DOHH2 (cell line): ENCODE data around the gene MBOAT1.

Experiments used
- EZH2phosphoT487 ChIP-seq: fragments of 200-600 bp; sonication (generic); IDR thresholded peaks from 2 replicates; pipeline ENCODE4 v1.6.1; 2017; ENCODE audit warnings: borderline replicate concordance, mild to moderate bottlenecking, antibody characterized with exemption, low read length, moderate library complexity, mixed read lengths
- TF ChIP-seq, protein P1 (sequence below): fragments of 200-600 bp; sonication (generic); IDR thresholded peaks from one replicate; pipeline ENCODE4 v1.5.1; 2014; ENCODE audit warnings: antibody characterized with exemption, mild to moderate bottlenecking, low read depth, low read length; ENCODE audit not compliant: poor library complexity, severe bottlenecking

DNA sequence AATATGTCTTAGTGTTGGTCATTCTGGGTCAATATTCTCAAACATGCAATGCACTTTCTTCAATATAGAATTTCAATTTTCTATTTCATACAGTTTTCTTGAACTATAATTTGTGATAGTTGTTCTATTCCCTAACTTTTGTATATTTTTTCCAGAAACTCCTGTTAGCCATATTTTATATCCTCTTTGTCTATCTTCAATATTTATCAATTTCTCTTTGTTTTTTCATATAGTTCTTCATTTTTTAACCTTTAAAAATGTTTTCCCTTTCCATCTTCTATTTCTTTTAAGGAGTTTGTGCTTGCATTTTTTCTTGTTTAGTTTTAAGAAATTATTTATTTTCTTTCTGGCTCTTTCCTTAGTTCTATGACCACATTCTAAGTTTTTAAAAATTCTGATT is 42.0 kb upstream of the MBOAT1 start:
- TF ChIP-seq, protein P1, sequence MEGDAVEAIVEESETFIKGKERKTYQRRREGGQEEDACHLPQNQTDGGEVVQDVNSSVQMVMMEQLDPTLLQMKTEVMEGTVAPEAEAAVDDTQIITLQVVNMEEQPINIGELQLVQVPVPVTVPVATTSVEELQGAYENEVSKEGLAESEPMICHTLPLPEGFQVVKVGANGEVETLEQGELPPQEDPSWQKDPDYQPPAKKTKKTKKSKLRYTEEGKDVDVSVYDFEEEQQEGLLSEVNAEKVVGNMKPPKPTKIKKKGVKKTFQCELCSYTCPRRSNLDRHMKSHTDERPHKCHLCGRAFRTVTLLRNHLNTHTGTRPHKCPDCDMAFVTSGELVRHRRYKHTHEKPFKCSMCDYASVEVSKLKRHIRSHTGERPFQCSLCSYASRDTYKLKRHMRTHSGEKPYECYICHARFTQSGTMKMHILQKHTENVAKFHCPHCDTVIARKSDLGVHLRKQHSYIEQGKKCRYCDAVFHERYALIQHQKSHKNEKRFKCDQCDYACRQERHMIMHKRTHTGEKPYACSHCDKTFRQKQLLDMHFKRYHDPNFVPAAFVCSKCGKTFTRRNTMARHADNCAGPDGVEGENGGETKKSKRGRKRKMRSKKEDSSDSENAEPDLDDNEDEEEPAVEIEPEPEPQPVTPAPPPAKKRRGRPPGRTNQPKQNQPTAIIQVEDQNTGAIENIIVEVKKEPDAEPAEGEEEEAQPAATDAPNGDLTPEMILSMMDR, result no peak
- no peak for TF ChIP-seq EZH2phosphoT487
